Left renal cortex interstitium (tissue), 4 donors: ENCODE data around the gene ZNF793. TPM values are rescaled to one million over a fixed set of nuclear protein-coding genes. Genes with fewer than 3 reads are reported as not detected.

Source experiments
- DNase-seq, 4 donors: peaks; one replicate each; pipeline ENCODE4 v3.0.0-alpha.2; 2013; ENCODE audit warnings: low read depth in 4 of 4, low spot score in 2 of 4, missing footprints in 1 of 4
- polyA plus RNA-seq, 4 donors: library from polyadenylated mRNA; unstranded; fragments of 120-200 nt; gene quantifications; one replicate each; pipeline ENCODE4 v1.2.1, GENCODE V29; 2013; ENCODE audit not compliant: insufficient read length in 4 of 4

The ZNF793 gene
- polyA plus RNA-seq = 10 to 100 TPM; 15.8 to 38.0 (median 27.1) TPM

DNA sequence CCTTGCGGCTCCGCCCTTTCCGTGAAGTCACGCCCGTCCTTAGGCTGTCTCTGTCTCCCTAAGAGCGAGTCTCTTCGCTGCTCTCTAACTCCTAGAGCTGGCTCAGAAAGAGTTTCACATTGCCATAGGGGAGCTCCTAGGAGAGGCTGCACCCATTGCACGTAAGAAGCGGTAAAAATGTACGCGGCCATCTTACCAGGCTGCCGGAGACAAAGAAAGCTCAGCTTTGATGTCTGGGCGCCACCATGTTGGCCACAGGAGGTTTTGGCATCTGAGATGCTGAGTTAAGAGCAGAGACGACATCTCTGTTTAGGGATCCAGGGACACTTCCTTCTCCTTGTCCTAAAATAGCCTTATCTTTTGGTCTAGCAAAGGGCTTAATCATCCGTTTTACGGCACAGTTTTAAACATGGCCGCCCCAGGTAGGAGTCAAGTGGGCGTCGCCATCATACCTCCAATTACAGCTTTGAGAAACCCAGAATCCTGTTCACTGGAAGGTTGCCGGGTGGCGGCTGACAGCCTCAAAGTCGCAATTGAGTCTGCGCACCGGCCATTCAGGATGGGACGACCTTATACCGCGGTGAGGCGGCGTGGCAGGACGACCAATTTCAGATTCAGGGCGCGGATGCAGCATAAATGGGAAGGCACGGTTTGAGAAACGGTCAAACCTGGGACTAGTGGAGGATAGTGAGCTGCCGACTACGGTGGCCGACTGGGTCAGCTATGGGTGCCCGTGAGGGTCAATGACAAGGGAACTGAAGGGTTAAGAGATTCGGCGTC is at the start of gene ZNF793:
Gene ZNF793, plus strand, starts transcription at position 553 of the 780 bp plus-strand sequence. CDS start 16,501 bp downstream, outside the sequence.
- DNase-seq = peak; percentile 79 to 96 (median 81)

DNA sequence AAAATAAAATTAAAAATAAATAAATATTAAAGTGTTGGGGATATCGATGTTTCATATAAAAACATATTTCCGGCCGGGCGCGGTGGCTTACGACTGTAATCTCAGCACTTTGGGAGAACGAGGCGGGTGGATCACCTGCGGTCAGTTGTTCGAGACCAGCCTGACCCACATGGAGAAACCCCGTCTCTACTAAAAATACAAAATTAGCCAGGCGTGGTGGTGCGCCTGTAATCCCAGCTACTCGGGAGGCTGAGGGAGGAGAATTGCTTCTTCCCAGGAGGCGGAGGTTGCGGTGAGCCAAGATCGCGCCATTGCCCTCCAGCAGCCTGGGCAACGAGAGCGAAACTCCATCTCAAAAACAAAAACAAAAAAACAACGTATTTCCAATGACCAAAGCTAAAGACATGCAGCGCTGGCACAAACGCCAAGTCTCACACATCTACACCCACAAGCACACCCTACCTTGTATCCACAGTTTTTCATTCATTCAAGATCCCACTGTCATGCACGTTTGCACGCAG is 40.4 kb upstream of the ZNF793 start:
- peak in 1 of 4 donors; percentile 39 for DNase-seq

DNA sequence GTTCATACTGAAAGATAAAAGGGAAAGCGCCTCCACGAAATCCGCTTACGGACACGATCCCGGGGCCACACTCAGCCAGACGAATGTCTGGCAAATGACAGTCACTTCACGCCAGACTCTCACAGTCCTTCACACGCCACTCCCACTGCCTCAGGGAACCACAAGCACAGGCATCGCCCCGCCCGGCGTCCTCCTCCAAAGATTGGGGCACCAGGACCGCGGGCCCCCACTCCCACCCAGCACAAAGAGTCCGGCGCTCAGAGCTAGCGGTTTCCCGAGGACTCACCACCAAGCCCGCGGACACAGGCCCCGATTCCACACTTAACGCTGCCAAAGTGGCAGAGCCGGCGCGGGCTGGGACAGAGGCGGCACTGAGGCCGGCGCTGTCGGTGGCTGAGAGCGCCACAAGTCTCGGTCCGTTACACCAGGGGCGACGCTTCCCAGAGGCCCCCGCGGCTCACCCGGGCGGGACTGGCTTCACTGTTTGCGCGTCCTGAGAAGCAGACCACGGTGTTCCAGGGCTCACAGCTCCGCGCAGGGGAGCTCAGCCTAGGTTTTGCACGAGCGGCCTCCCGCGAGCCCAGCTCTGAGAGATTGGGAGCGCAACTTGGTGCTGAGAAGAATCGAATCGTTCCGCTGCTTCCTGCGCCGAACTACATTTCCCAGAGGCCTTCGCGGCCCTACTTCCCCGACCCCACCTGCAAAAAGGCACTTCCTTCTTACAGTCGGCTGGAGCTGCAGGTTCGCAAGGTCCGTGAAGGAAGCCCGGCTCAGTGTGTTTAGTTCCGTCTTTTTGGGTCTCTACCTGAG is 39.7 kb upstream of the ZNF793 start, which contains the start of gene ZNF569:
Gene ZNF569, minus strand, starts transcription at position 647 of the 810 bp plus-strand sequence. CDS start 22,523 bp downstream, outside the sequence.
- DNase-seq = peak; percentile 83 to 97 (median 91)

DNA sequence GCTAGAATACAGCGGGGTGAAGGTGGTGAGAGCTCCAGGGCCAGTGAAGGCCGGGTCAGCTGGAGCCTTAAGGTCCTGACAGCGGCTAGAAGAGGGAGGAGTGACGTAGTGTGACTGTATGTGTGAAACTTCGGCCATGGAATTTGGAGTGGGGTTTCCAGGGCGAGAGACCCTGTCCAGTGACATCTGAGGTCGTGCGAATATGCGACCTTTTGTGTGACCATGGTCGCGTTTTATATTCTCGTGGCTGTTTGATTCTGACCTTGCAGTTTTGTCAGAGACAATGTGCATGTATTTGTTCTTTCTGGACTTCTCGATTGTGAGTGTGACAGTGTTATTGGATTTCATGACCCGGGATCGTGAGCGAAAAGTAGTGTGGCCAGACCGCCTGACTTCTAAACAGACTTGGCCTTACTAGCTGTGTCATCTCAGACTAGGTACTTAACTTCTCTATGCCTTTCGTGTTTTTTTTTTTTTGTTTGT is 39.1 kb upstream of the ZNF793 start:
- DNase-seq = peak in 2 of 4 donors; percentile 22 to 23

DNA sequence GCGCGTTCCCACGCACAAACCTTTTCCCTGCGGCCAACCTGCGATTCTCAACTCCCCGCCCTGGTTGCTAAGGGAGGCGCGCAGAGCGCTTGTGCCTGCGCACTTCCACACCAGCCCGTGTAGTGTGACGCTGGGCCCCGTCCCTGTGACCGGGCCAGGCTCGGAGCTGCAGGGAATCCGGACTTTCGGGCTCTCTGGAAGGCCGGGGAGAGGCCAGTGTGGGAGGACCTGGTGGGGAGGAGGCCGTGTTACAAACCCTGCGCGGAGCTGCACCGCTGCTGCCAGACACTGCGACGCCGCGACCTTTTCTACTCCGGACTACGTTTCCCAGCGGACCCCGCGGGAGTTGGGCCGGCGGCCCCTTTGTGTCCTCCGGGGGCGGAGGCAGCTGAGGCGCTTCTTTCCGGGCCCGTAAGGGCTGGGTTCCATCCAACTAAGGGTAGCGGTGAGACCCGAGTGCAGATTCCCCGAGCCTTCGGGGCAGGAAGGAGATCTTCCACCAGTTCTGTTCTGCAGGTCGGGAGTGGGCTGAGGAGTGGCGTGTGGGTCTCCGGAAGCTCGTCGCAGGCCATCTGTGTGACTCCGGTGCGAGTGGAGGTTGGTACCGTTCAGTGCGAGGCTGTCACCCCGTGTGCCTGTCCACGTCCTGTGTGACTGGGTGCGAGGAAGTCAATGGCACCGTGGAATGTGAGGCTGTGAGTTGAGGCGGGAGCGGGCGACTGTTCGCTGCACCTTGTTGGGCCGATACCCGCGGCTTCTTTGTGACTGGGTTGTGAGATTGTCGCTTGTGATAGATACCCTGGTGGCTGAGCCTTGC is 37.6 kb upstream of the ZNF793 start, which contains the start of gene ZNF570:
Gene ZNF570, plus strand, starts transcription at position 396 of the 817 bp plus-strand sequence. CDS start 999 bp downstream, outside the sequence.
- peak; percentile 82 to 90 (median 88) for DNase-seq

DNA sequence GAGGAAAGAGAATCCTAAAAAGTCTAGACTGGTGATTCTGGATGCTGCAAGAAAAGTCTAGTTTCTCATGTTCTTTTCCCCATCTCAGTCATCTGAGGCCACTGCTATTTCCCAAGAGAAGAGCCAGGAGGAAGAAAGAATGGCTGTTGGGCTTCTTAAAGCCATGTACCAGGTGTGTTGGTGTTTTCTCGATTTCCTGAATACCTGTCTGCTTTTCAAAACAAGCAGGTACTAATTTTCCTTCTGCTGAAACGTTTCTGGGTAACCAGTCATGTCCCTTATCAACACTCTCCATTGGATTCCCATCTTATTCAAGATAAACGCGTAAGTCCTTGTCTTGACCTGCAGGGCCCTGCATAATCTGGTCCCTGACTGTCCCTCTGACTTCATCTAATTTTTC is 36.5 kb upstream of the ZNF793 start:
- DNase-seq = no peak

DNA sequence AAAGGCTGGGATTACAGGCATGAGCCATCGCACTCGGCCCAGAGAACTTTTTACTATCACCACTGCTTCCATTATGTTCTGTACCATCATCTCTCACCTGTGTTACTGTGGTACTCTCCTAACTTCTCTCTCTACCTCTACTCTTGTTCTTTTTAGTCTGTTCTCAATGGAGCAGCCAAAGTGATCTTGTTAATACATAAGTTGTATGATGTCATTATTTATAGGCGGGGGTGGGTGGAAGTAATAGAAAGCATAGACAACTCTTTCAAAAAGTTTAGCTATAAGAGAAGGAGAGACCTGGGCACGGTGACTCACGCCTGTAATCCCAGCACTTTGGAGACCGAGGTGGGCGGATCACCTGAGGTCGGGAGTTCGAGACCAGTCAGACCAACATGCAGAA is 34.6 kb upstream of the ZNF793 start:
- DNase-seq = no peak

DNA sequence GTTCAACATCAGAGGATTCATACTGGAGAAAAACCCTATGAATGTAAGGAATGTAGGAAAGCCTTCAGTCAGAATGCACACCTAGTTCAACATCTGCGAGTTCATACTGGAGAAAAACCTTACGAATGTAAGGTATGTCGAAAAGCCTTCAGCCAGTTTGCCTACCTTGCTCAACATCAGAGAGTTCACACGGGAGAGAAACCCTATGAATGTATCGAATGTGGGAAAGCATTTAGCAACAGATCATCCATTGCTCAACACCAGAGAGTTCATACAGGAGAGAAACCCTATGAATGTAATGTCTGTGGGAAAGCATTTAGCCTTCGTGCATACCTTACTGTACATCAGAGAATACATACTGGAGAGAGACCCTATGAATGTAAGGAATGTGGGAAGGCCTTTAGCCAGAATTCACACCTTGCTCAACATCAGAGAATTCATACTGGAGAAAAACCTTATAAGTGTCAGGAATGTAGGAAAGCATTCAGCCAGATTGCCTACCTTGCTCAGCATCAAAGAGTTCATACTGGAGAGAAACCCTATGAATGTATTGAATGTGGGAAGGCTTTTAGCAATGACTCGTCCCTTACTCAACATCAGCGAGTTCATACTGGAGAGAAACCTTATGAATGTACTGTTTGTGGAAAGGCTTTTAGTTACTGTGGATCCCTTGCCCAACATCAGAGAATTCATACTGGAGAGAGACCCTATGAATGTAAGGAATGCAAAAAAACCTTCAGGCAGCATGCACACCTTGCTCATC is 22.2 kb upstream of the ZNF793 start:
- DNase-seq = no peak

DNA sequence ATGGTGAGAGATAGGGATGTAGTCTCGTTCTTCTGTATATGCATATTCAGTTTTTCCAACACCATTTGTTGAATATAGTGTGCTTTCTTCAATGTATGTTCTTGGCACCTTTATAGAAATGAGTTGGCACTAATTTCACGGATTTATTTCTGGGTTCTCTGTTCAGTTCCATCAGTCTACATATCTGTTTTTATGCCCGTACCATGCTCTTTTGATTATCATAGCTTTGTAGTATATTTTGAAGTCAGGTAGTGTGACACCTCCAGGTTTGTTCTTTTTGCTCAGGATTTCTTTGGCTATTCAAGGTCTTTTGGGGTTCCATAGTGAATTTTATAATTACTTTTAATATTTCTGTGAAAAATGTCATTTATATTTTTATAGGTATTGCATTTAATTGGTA is 14.5 kb upstream of the ZNF793 start:
- DNase-seq = no peak

DNA sequence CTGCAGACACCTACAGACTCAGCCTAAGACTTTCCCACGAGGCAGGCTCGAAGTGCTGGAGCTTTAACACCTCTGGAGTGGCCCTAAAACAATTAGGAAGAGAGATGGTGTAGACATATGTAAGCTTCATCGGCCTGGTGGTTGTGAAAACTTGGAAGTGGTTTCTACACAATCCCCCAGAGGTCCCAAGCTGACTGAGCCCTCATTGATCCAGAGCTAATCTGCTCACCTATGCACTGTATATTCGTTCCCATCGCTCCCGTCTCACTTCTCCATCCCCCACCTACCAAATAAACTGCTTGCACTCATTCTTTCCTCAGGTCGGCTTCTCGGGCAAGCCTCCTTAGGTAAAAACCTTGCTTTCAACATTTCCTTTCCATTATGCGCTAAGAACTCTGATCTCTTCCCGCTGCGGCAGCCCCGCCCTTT is 767 bp upstream of the ZNF793 start:
- peak in 1 of 4 donors; percentile 72 for DNase-seq

DNA sequence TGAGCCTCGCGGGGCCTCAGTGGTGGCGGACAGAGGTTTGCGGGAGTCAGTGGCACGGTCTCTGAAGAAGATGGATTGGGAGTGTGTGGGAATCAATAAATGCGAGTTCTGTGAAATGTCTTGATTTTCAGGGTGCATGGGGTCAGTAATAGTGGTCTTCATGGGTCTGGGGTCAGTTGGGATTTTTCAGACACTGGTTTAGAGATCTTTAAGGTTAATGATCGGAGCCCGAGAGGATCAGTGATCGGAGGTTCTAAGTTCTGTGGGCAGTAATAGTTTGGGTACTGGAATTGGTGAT is 377 bp downstream of the ZNF793 start:
- DNase-seq = peak in 1 of 4 donors; percentile 13

DNA sequence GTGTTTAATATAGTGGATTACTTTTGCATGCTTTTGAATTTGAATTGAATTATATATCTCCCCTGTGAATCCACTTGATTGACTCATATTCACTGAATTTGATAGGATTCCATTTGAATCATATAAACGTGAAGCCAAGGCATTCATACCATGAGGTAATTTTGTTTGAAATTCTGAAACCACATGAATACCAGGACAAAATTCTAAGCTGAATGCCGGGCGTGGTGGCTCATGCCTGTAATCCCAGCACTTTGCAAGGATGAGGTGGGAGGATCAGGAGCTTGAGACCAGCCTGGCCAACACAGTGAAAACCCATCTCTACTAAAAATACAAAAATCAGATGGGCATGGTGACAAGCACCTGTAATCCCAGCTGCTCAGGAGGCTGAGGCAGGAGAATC is 4.4 kb downstream of the ZNF793 start:
- DNase-seq = no peak

DNA sequence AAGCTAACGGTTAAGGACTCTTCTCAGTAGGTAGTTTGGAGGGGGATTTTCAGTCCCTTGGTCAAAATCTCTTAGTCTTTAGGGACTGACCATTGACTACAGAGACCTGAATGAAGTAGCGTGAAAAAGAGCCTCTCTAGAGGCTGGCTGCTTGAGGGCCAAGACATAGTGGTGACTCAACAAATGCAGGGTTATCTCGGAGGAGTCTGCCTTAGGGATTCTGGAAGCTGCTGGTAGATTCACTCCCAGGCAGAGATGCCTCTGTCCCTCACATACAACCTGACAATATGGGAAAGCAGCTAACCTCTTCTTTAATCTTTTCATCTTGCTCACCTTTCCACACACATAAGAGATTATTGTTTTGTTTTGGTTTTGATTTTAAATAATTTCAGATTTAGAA is 5.1 kb downstream of the ZNF793 start:
- DNase-seq = no peak

DNA sequence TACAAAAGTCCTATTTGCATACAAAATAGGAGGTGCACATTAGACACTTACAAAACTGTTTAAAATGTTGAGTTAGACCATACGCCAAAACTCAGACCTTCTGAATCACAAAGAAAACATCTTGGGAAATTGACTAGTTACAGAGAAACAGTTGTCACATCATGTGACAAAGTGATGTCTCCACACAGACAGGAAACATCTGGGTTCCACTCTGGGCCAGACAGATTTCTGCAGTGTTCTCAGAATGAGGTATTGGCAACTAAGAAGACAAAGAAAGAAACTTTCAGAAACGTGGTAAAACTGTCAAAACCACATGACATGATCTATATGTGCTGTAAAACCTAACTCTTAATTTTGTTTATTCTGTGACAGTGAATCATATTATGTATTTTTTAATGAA is 6.7 kb downstream of the ZNF793 start:
- DNase-seq = no peak

DNA sequence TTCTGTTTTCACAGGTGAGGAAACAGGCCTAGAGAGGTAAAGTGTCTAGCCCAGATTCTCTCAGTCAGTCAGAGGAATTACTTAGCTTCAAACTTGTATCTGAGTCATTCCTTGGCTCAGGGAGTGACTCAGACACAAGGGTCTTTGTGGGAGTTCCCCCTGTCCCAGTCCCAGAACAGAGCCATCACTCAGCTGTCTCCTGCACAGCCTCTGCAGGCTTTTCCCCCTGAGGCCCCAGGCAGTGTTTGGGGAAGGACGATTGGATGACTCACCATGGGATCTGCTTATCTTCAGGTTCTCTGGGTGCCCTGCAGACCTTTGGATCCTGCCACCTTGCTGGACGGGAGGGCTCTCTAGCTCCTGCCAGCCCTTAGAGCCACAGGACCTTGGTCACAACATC is 13.2 kb downstream of the ZNF793 start:
- no peak for DNase-seq

DNA sequence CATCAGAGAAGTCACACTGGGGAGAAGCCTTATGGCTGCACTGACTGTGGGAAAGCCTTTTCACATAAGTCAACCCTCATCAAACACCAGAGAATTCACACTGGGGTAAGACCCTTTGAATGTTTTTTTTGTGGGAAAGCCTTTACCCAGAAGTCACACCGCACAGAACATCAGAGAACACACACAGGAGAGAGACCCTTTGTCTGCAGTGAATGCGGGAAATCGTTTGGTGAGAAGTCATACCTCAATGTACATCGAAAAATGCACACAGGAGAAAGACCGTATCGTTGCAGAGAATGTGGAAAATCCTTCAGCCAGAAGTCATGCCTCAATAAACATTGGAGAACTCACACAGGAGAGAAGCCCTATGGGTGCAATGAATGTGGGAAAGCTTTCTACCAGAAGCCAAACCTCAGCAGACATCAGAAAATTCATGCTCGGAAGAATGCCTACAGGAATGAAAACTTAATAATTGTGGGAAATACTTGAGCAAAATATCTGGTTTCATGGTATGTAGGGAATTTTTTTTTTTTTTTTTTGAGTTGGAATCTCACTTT is 30.7 kb downstream of the ZNF793 start:
- DNase-seq = no peak

DNA sequence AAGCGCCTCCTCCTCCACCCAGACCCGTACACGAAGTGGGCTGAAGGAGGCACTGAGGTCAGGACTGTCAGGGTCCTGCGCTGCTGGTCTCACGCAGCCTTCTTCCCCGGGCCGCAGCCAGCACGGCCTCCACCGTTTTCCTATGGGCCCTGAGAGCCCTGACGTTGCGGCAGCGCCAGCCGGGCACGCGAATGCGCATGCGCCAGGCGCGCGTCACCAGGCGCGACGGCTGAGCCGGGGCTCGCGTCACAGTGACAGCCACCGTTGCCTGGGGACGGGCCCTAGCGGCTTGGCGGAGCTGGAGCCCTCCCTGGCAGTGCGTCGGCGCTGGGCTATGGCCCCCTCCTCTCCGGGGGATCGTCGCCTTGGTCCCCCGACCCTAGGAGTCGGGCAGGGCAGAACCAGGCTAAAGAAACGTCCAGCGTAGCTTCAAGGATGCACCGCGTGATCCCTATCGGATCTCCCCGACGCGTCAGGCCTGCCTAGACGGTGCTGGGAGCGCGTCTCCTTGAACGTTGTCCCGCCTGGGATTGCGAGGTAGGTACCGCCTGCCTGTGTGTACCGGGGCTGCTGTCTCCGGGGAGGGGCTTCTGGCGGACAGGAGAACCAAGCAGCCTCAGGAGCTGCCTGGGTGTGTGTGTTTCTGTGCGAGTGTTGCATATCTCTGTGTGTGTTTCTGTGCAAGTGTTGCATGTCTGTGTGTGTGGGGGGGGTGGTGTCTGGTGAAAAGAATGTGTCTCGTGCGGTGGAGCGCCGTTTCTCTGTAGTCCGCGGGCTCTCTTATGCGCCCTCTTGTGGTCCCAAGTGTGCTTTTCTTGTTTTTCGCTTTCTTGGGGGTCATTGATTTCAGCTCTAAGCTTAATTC is 44.6 kb downstream of the ZNF793 start:
- peak; percentile 45 to 72 (median 70) for DNase-seq

DNA sequence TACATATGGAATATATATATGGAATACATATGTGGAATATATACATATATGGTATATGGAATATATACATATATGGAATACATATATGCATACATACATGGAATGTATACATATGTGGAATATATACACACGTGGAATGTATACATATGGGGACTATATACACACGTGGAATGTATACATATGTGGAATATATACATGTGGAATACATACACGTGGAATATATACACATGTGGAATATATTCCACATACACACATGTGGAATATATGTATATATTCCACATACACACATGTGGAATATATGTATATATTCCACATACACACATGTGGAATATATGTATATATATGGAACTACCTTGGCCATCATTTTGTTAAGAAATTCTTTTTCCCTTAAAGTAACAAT is 56.8 kb downstream of the ZNF793 start:
- DNase-seq = no peak
